Stimulated activated CD8-positive, alpha-beta memory T cell treated with anti-CD3 and anti-CD28 coated beads, Interleukin-12 subunit alpha, Interleukin-12 subunit beta, amount 100 ng/mL, for 24 hours (primary cell): Measurements from ENCODE around the gene RESF1.
"Not testable (repeated sequence)": the region's sequence is repeated elsewhere in the genome, so short reads cannot be mapped to it uniquely, and the experiment has no call there.

Experiments
- DNase-seq: peaks from one replicate; pipeline ENCODE4 v3.0.0-alpha.2; 2020; ENCODE audit errors: extremely low read depth

The RESF1 gene

DNA sequence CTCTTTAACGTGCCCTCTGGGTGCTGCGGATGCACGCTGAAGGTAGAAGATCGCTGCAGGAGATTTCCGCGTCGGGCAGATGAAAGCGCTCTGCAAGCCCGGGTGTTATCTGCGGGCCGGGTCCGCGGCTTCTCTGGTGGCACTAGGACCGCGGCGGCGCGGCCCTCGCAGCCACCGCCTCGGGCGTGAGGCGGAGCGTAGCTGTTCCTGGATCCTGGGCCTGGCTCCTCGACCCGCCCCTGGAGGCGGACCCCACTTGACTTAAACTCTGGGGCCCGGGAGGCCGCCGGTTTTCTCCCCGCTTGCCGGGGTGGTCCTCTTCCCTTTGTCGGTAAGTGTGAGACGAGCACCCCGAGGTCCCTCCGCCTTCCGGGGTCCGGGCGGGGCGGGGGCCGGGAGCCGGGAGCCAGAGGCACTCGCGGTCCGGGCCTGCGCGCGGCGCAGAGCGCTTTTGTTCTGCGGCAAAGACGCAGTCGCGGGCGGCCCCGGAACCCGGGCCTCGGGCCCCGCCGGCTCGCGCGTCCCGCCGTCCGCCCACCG, at the start of gene RESF1:
RESF1 (plus strand) TSS at position 255 of the 540 bp plus-strand sequence. CDS start 21,541 bp downstream, outside the sequence.
- DNase-seq: peak; percentile 62

DNA sequence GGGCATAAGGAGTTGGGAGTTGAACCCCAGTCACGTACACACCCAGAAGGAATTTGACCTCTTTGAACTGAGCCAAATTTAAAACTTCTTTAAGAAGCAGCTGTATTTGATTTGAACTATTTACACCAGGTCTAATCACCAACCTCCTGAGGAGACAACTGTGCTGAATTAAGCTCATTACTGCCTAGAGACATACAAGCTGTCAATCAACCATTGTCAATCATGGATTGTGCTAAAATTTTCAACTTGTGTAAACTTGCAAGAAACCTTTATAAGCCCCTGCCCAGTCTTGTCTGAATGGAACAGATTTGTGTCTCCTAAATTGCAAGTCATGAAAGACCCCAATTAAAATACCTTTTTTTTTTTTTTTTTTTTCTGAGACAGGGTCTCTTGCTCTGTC, 44.3 kb upstream of the RESF1 start:
- DNase-seq: no peak

DNA sequence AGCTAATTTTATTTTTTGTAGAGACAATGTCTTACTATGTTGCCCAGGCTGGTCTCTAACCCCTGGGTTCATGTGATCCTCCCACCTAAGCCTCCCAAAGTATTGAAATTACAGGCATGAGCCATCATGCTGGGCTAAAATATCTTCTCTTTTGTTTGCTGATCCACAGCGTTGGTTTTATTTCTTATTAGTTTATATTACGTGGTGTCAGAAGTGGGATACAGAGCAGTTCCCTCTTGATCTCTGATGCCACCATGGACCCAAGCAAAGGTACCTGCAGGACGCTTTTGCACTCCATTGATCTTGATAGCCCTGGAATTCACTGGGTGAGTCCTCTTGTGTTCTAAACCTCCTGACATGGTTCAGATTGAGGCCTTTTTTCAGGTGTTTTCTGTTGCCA, 43.8 kb upstream of the RESF1 start:
- DNase-seq: no peak

DNA sequence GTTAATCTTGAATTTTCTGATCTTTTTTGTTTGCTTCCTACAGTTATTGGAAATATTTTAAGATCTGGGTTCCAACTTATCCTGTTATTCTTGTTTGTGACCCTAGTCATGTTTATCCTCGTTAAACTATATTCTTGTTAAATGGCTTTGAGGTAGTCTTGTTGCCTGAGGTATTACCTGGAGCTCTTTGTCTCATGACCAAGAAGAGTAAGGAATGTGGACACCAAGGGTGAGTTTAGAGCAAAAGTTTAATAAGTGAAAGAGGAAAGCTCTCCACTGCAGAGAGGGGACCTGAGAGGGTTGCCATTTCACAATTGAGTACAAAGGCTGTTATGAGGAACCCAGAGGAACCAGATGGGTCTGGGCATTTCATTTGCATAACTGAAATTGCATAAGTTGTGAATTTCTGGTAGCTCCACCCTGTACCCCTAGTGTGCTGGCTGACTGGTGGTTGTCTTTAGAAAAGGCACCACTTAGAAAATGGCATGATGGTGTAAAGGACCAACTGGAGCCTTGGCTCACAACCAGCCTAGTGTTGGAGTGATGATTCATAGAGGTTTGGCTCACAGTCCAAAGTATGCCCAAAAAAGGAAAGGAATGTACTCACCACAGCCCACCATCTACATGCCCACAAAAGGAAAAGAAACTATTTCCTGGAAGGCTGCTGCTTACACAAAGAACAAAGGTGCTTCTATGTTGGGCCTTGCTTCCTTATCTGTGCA, 36.7 kb upstream of the RESF1 start:
- no peak for DNase-seq

DNA sequence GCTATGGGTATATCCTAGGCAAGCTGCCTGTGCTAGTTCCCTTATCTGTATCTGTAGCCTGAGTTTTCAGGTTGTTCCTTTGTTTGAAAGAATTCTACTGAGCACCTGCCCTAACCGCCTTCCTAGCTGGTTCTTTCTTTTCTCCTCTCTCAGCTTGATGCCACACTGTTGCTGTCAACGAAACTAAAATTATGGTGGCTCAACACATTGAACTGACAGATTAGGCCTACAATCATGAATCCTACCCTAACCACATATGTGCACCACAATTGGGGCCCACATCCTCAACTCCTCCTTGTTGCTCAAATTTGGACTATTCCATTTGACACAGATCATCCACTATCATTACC, 36.2 kb upstream of the RESF1 start:
- no peak for DNase-seq

- DNase-seq: no peak
Measured at GRCh38 chr12:31928246-31929026, 30.8 kb upstream of the RESF1 start.

GRCh38 chr12:31929027-31929526, 30.1 kb upstream of the RESF1 start:
- no peak for DNase-seq

DNA sequence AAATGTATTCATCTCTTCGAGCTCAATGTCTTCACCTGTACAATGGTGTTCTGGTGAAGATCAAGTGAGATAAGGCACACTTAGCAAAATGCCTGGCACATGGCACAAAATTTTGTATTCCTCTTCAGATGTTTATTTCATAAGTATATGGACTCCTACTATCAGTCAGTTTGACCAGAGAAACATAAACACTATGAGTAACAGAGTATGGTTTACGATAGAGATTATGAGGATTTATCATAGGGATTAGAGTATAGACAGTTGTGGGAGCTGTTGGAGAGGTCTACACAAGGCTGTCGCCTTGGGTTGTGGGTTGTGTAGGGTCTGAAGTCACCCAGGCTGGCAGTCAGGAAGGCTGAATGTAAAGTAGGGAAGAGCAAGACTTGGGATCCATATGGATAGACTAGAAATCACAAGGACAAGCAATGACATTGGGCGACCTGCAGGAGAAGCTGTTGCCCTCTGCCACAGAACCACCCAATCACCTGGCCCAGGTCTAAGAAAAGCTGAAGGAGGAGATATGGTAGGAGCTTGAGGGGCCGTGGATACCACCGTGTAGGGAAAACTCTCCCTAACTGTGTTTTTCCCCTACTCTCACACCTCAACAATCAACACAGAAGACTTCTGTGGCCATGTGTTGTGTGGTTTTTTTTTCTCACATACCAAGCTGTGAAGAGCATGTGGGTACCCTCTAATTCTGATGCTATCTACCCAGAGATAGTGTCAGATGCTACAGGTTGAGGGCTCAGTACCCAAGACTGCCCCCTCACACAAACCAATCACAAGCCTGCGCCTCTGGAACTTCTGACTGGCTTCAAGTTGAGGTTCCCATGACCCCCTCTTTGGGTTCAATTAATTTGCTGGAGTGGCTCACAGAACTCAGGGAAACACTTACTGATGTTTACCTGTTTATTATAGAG, 27.2 kb upstream of the RESF1 start:
- DNase-seq: no peak

- DNase-seq: no peak
Measured at GRCh38 chr12:31944299-31944698, 14.9 kb upstream of the RESF1 start.

DNA sequence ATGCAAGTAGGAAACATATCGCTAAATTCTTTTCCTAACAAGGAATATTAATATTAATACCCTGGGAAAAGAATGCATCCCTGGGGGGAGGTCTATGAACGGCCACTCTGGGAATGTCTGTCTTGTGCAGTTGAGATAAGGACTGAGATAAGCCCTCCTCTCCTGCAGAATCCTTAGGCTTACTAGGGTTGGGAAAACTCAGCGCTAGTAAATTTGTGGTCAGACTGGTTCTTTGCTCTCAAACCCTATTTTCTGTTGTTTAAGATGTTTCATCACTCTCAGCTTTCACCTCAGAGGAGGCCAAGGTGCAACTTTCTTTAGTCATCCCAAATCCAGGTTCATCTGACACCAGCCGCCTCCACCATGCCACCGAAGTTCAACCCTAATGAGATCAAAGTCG, 11.2 kb upstream of the RESF1 start:
- no peak for DNase-seq

DNA sequence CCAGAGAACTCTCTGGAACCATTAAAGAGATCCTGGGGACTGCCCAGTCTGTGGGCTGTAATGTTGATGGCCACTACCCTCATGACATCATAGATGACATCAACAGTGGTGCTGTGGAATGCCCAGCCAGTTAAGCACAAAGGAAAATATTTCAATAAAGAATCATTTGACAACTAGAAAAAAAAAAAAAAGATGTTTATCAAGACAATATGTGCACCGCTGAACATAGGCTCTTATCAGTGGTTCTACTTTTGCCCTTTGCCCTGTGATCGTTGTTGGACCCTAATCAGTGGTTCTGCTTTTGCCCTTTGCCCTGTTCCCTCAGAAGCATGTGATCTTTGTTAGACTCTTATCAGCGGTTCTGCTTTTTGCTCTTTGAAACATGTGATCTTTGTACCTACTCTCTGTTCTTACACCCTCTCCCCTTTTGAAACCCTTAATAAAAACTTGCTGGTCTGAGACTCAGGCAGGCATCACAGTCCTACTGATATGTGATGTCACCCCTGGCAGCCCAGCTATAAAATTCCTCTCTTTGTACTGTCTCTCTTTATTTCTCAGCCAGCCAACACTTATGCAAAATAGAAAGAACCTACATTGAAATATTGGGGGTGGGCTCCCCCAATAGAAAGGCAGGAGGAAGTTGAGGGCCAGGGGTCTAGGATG, 10.4 kb upstream of the RESF1 start:
- not testable (repeated sequence) for DNase-seq

DNA sequence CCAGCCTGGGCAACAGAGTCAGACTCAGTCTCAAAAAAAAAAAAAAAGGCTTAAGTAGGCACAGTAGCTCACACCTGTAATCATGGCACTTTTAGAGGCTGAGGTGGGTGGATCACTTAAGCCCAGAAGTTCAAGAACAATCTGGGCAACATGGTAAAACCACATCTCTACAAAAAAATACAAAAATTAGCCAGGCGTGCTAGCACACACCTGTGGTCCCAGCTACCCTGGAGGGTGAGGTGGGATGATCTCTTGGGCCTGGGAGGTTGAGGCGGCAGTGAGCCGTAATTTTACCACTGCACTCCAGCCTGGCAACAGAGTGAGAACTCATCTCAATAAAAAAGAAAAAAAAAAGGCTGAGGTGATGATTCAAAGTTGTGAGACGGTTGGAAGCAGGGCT, 9.1 kb upstream of the RESF1 start:
- DNase-seq: no peak

- no peak for DNase-seq
Measured at GRCh38 chr12:31950492-31950891, 8.7 kb upstream of the RESF1 start.

GRCh38 chr12:31951008-31951407, 8.2 kb upstream of the RESF1 start:
- no peak for DNase-seq

DNA sequence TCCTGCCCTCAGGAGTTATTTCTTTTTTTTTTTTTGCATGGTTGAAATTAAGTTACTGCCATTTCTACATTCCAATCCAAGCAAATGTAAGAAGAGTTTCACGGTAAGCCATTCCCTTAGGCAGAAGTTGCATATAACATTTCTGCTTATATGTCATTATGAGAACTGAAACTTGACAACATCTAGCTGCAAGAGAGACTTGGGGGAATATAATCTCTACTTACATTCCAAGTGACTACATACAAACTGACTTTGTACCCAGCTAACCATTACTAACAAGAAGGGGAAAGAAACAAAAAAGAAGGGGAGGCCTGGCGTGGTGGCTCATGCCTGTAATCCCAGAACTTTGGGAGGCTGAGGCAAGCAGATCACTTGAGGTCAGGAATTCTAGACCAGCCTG, 7.3 kb upstream of the RESF1 start:
- DNase-seq: no peak

DNA sequence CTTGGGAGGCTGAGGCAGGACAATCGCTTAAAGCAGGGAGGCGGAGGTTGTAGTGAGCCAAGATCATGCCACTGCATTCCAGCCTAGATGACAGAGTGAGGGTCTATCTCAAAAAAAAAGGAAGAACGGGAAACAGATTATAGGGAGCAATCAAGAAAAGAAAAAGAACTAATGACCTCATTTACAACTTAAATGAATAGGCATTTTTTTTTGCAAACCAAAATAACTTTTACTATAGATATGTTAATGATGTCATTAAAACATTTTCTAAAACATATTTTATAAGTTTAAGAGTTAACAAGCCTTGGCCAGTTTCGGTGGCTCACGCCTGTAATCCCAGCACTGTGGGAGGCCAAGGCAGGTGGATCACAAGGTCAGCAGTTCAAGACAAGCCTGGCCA, 6.8 kb upstream of the RESF1 start:
- DNase-seq: no peak

- no peak for DNase-seq
Measured at GRCh38 chr12:31954925-31955858, 4.0 kb upstream of the RESF1 start.

DNA sequence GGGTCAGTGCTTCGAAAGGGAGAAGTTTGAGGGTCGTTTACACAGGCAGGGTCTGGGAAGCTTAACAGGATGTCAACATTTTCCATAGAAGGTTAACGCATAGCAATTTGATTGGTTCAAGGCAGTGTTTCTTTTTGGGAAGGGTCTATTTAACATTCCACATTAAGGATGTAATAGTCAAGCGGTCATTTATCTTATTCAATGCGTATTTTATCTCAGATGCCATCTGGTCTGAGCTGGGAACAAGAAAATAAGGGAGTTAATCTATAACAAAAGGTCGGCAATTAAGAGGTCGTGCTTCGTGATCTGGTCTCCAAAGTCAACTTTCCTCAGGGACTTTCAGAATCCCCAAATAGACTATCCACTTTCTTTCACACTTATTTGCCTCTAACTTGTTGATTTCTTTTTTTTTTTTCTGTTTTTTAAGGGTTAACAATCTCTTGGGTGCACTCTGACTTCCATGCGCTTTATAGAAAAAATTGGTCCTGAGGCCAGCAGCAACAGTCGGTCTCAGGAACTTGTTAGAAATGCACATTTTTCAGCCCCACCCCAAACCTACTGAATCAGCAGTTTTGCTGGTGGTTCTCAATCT, 550 bp upstream of the RESF1 start:
- no peak for DNase-seq

- DNase-seq: peak; percentile 33
Measured at GRCh38 chr12:31959701-31960391, 631 bp downstream of the RESF1 start.
